NCI-H2171 treated with DMSO at 0.1 percent for 48 hours (cell line): ENCODE results near the gene ITGA2.
"Not testable (repeated sequence)": the region's sequence is repeated elsewhere in the genome, so short reads cannot be mapped to it uniquely, and the experiment has no call there.

Experiments used
- DNase-seq: peaks from one replicate; lab custom pipeline; 2025; lab: John Stamatoyannopoulos, UW

ITGA2 gene

DNA sequence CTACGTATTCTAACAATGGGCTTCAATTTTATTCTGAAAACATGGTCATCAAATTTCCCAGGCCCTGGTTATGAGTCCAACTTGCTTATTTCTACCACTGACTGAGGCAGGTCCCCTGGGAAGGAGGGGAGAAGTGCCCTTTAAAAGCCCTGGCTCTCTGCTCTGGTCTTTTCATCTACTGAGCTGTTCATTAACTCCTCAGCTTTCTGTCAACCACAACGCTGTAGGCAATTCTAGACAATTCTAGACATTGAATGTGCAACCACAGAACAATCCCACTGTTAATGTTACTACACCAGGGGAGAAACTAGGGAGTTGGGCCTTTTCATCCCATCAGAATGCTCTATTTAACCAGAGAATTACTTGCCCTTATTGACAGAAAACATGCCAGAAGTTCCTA, 110.4 kb downstream of the ITGA2 start:
- no peak for DNase-seq

- DNase-seq: no peak
Measured at GRCh38 chr5:53100606-53101005, 111.5 kb downstream of the ITGA2 start.

DNA sequence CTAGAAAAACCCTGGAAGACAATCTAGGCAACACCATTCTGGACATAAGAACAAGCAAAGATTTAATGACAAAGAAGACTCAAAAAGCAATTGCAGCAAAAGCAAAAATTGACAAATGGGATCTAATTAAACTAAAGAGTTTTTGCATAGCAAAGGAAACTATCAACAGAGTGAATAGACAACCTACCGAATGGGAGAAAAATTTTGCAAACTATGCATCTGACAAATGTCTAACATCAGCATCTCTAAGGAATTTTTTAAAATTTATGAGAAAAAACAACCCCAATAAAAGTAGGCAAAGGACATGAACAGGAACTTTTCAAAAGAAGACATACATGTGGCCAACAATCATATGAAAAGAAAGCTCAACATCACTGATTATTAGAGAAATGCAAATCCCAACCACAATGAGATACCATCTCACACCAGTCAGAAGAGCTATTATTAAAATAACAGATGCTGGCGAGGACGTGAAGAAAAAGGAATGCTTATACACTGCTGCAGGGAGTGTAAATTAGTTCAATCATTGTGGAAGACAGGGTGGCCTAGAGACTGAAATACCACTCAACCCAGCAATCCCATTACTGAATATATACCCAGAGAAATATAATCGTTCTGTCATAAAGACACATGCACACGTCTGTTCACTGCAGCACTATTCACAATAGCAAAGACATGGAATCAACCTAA, 116.6 kb downstream of the ITGA2 start:
- DNase-seq: no peak

DNA sequence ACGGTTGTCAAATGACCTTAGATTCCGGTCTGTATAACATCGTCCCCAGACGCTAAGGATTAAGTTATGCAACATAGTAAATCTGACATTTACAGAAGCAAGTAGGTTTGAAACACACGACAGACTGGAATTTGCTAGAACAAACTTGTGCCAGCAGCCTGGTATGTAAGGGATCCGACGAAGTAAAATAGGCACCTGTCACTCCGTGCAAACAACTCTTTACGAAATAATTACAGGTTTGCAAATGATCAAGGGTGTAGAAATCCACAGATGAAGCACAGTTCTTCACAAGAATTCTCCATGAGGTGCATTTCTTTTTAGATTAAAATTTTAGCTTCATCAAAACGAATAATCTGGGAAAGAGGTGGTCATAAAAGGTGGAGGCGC, 119.9 kb downstream of the ITGA2 start:
- peak; percentile 59 for DNase-seq

- DNase-seq: peak; percentile 95
Measured at GRCh38 chr5:53109443-53110127, 120.4 kb downstream of the ITGA2 start, which contains the start of gene MOCS2. MOCS2 (minus strand) TSS chr5:53109757; CDS start chr5:53107174, 2,583 bp downstream.

DNA sequence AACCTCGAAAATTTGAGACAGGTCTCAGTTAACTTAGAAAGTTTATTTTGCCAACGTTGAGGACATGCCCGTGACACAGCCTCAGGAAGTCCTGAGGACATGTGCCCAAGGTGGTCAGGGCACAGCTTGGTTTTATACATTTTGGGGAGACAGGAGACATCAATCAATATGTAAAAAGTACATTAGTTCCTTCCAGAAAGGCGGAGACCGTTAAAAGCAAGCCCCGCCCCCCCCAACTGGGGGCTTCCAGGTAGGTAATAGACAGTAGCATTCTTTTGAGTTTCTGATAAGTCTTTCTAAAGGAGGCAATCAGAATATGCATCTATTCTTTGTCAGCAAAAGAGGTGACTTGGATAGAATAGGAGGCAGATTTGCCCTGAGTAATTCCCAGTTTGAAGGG, 121.0 kb downstream of the ITGA2 start:
- peak; percentile 29 for DNase-seq

DNA sequence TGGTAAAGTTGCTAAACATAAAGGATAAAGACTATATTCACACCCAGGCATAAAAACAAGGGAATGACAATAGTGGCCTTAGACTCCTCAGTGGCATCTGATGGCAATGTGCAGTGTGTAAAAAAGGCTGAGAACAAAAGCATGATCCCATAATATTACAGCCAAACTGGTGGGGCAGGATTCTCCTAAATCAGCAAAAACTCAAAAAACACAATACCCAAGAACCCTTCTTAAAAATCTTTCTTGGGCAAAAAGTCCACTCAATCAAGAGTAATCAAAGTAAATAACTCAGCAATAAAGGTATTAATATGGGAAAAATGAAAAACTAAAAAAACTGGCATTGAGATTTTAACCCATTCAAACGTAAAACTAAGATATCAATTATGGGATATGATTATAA, 122.0 kb downstream of the ITGA2 start:
- no peak for DNase-seq

GRCh38 chr5:53112307-53112706, 123.2 kb downstream of the ITGA2 start:
- not testable (repeated sequence) for DNase-seq

DNA sequence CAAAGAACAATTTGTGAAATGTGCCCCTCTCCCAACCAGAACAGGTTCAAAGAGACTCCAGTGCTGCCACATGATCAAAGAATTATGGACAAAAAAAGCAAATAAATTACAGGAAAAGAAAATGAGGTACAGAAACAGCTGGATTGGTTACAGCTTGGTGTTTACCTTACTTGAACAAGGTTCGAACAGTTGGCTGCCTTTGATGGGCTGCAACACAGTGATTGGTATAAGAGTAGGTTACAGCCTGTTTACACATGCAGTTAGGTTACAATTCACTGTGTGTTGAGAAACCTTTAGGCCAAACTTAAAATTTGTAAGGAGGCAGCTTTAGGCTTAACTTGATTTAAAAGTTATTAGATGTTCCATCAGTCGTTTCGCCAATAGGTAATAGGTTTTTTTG, 123.8 kb downstream of the ITGA2 start:
- DNase-seq: no peak

- no peak for DNase-seq
Measured at GRCh38 chr5:53113947-53114346, 124.8 kb downstream of the ITGA2 start.

- DNase-seq: no peak
Measured at GRCh38 chr5:53114988-53115387, 125.8 kb downstream of the ITGA2 start.

- no peak for DNase-seq
Measured at GRCh38 chr5:53116597-53116996, 127.4 kb downstream of the ITGA2 start.

DNA sequence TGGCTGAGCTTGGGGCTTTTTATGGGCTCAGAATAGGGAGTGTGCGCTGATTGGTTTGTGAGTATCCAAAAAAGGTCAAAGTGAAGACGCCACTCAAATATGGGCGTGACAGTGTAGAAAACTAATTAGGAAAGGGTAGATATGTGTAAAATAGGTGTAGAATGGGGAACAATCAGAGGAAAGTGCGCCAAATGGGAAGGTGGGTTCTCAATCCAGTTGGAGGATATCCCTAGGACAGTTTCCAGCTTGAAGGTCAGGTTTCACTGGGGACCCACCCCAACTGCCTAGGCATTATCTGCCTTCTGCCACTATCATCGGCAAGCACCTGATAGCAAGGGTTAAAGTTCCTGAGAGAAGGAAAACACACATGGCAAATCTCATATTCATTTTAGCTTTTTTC, 129.7 kb downstream of the ITGA2 start:
- no peak for DNase-seq

- no peak for DNase-seq
Measured at GRCh38 chr5:53120165-53120564, 131.0 kb downstream of the ITGA2 start.

- DNase-seq: peak; percentile 19
Measured at GRCh38 chr5:53123702-53124101, 134.6 kb downstream of the ITGA2 start.

- no peak for DNase-seq
Measured at GRCh38 chr5:53126521-53126920, 137.4 kb downstream of the ITGA2 start.

- no peak for DNase-seq
Measured at GRCh38 chr5:53127107-53127506, 138.0 kb downstream of the ITGA2 start.

- no peak for DNase-seq
Measured at GRCh38 chr5:53128481-53128880, 139.3 kb downstream of the ITGA2 start.

GRCh38 chr5:53130266-53130665, 141.1 kb downstream of the ITGA2 start:
- peak; percentile 23 for DNase-seq

GRCh38 chr5:53133020-53133419, 143.9 kb downstream of the ITGA2 start:
- DNase-seq: no peak
